MV-4-11 (cell line): ENCODE data around the gene ZNF214.
"Not testable (repeated sequence)": the region's sequence is repeated elsewhere in the genome, so short reads cannot be mapped to it uniquely, and the experiment has no call there.

Experiments
- DNase-seq: peaks from one replicate; lab custom pipeline; 2025; lab: John Stamatoyannopoulos, UW

Gene ZNF214

DNA sequence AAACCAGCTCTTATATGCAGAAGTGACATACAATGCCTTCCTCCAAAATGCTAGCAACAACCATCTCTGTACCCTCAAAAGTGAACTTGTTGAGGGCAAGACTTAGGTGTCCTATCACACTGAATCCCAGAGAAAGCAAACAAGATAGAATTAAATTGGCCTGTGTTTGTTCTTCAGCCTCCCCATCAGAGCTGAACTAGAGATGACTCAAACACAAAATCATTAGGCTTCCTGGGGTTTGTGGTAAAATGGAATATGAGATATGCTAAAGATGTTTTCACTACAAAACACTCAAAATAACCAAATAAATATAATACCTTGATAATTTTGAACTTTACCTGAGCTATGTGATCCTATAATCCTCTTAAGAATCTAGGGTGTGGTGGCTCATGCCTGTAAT lies 31.6 kb downstream of the ZNF214 start:
- DNase-seq = no peak

DNA sequence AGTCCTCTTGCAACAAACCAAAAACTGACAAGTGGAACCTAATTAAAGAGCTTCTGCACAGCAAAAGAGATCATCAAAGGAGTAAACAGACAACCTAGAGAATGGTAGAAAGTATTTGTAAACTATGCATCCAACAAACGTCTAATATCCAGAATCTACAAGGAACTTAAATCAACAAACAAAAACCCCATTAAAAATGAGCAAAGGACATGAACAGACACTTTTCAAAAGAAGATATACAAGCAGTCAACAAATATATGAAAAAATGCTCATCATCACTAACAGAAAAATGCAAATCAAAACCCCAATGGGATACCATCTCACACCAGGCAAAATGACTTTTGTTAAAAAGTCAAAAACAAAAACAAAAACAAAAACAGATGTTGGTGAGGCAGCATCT lies 33.7 kb downstream of the ZNF214 start:
- DNase-seq = no peak

DNA sequence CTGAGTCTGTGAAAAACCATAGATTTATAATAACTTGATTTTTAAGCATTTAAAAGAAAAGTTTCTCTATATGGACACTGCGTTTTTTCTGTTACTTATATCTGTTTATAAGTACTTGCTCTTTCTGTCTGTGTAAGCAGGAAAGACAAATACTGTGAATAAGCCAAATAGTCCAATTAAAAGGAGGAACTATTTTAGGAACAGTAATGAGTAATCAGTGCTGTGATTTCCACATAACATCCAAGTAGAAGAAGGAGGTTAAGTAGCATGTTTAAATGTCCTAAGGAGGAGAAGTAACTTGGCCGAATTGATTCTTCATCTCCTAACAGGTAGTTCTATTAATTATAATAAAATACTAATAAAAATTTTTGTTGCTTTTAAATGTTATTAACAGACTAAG lies 40.8 kb downstream of the ZNF214 start:
- no peak for DNase-seq

DNA sequence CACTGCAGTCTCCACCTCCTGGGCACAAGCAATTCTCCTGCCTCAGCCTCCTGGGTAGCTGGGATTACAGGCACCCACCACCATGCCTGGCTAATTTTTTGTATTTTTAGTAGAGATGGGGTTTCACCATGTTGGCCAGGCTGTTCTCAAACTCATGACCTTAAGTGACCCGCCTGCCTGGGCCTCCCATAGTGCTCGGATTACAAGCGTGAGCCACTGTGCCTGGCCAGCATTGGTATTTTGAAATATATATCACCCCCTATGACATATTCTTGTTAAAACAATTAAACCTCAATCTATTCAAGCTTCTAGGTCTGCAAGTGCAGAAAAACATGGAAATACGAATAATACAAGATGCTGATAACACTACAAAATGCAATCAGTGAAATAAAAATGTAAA lies 50.3 kb downstream of the ZNF214 start:
- DNase-seq = not testable (repeated sequence)

- no peak for DNase-seq
Observed at GRCh38 chr11:6968816-6969215, 51.3 kb downstream of the ZNF214 start.

DNA sequence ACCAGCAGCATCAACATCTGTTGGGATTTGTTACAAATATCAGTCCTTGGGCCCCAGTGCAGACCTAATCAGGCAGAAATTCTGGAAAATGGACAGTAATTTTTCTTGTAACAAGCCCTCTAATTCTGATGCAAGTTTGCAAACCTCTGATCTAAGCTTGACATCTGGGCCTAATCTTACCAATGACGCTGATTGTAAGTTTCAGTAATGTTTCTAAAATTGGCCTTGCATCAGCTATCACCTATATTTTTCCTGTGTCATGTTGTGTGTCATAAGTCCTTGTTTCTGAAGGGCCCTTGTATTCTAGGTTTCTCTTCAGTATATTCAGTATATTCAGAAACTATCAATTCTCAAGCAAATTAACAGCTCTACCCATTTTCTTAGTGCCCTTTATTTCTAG lies 57.5 kb downstream of the ZNF214 start:
- DNase-seq = no peak

- no peak for DNase-seq
Observed at GRCh38 chr11:6962141-6962540, 58.0 kb downstream of the ZNF214 start.

DNA sequence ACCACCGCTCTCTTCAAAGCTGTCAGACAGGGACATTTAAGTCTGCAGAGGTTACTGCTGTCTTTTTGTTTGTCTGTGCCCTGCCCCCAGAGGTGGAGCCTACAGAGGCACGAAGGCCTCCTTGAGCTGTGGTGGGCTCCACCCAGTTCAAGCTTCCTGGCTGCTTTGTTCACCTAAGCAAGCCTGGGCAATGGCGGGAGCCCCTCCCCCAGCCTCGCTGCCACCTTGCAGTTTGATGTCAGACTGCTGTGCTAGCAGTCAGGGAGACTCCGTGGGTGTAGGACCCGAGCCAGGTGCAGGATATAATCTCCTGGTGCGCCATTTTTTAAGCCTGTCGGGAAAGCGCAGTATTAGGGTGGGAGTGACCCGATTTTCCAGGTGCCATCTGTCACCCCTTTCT lies 65.9 kb downstream of the ZNF214 start:
- not testable (repeated sequence) for DNase-seq
